IMR-90 (cell line): ENCODE measurements around the gene PCDHGC4. TPM values are rescaled to one million over a fixed set of nuclear protein-coding genes. Genes with fewer than 3 reads are reported as not detected.

Experiments
- ATAC-seq: fragments of 200-7000 bp; cut with Tn5 transposase; 2 replicates; pipeline ENCODE4 v1.9.1; 2020; ENCODE audit warnings: low read depth, mild to moderate bottlenecking, moderate library complexity
- BruUV-seq: library from RNA; stranded (reverse); fragments of 400-500 nt; replicated peaks from 2 replicates; lab custom pipeline; 2021; lab: Mats Ljungman, UMichigan
- CTCF ChIA-PET: fragments of 300-600 bp; formaldehyde crosslinking; extraction: SDS; loops from one replicate; lab custom pipeline; 2021; ENCODE audit warnings: antibody characterized with exemption; lab: Yijun Ruan, JAX
- POLR2A ChIA-PET: fragments of 300-600 bp; sonication (Branson Sonifier 250); formaldehyde crosslinking; loops from one replicate; lab custom pipeline; 2022; ENCODE audit warnings: antibody characterized with exemption; ENCODE audit not compliant: unreplicated experiment; lab: Charles Lee
- DNase-seq: peaks from one replicate; pipeline ENCODE4 v3.0.0; 2013
- H2AFZ ChIP-seq: replicated peaks from 2 replicates; pipeline ENCODE3; 2013; ENCODE audit warnings: low read length, mild to moderate bottlenecking; ENCODE audit not compliant: poor library complexity
- H2AK5ac ChIP-seq: 2 replicates; pipeline ENCODE4 v1.6.1; 2013; ENCODE audit warnings: low read depth, low read length, inconsistent platforms
- H2AK9ac ChIP-seq: replicated peaks from 2 replicates; pipeline ENCODE3; 2013; ENCODE audit warnings: mild to moderate bottlenecking, low read depth, low read length, moderate library complexity; ENCODE audit not compliant: poor library complexity
- H2BK120ac ChIP-seq: 2 replicates; pipeline ENCODE4 v1.6.1; 2013; ENCODE audit warnings: low read depth, low read length, inconsistent platforms
- H2BK15ac ChIP-seq: 3 replicates; pipeline ENCODE4 v1.6.1; 2013; ENCODE audit warnings: low read depth, low read length, inconsistent platforms
- H2BK20ac ChIP-seq: 2 replicates; pipeline ENCODE4 v1.6.1; 2013; ENCODE audit warnings: low read depth, mild to moderate bottlenecking, inconsistent platforms, low read length, moderate library complexity
- H2BK5ac ChIP-seq: 2 replicates; pipeline ENCODE4 v1.6.1; 2013; ENCODE audit warnings: mild to moderate bottlenecking, low read depth, low read length, inconsistent platforms; ENCODE audit not compliant: poor library complexity, severe bottlenecking
- H3K14ac ChIP-seq: replicated peaks from 2 replicates; pipeline ENCODE4 v1.6.1; 2013; ENCODE audit warnings: low read depth, low read length, inconsistent platforms
- H3K18ac ChIP-seq: 2 replicates; pipeline ENCODE4 v1.6.1; 2013; ENCODE audit warnings: low read depth, low read length, control low read depth
- H3K23ac ChIP-seq: 2 replicates; pipeline ENCODE4 v1.6.1; 2013; ENCODE audit warnings: low read depth, low read length, inconsistent platforms
- H3K27ac ChIP-seq: 2 replicates; pipeline ENCODE4 v1.5.1; 2013; ENCODE audit warnings: mild to moderate bottlenecking, control low read depth, low read length; ENCODE audit not compliant: insufficient read depth
- H3K27me3 ChIP-seq: 2 replicates; pipeline ENCODE4 v1.6.1; 2013; ENCODE audit warnings: low read length; ENCODE audit not compliant: control insufficient read depth, insufficient read depth
- H3K36me3 ChIP-seq: 2 replicates; pipeline ENCODE4 v1.6.1; 2013; ENCODE audit warnings: low read length, mixed read lengths; ENCODE audit not compliant: control insufficient read depth, insufficient read depth
- H3K4ac ChIP-seq: 2 replicates; pipeline ENCODE4 v1.6.1; 2013; ENCODE audit warnings: low read depth, low read length, inconsistent platforms
- H3K4me1 ChIP-seq: 2 replicates; pipeline ENCODE4 v1.6.1; 2013; ENCODE audit warnings: low read length, mixed read lengths; ENCODE audit not compliant: control insufficient read depth, insufficient read depth
- H3K4me2 ChIP-seq: 2 replicates; pipeline ENCODE4 v1.6.1; 2013; ENCODE audit warnings: low read depth, mild to moderate bottlenecking, control low read depth, low read length, moderate library complexity
- H3K4me3 ChIP-seq: 2 replicates; pipeline ENCODE4 v1.5.1; 2013; ENCODE audit warnings: low read depth, mild to moderate bottlenecking, control low read depth, low read length, moderate library complexity; ENCODE audit not compliant: insufficient read depth
- H3K56ac ChIP-seq: 2 replicates; pipeline ENCODE4 v1.6.1; 2013; ENCODE audit warnings: low read length, inconsistent platforms; ENCODE audit not compliant: insufficient read depth; ENCODE audit errors: extremely low read depth
- H3K79me1 ChIP-seq, 2 experiments: 2 replicates each; pipeline ENCODE4 v1.6.1; 2013; ENCODE audit warnings: low read length in 2 of 2, inconsistent platforms in 1 of 2, low read depth in 1 of 2
- H3K9ac ChIP-seq: 2 replicates; pipeline ENCODE4 v1.6.1; 2013; ENCODE audit warnings: low read depth, low read length, control low read depth
- H3K9me1 ChIP-seq: 2 replicates; pipeline ENCODE4 v1.6.1; 2013; ENCODE audit warnings: low read length, inconsistent platforms; ENCODE audit not compliant: insufficient read depth
- H3K9me3 ChIP-seq: 2 replicates; pipeline ENCODE4 v1.6.1; 2013; ENCODE audit warnings: low read length; ENCODE audit not compliant: control insufficient read depth, insufficient read depth
- H4K20me1 ChIP-seq: 2 replicates; pipeline ENCODE4 v1.6.1; 2013; ENCODE audit warnings: low read length, inconsistent platforms; ENCODE audit not compliant: insufficient read depth
- H4K5ac ChIP-seq: 2 replicates; pipeline ENCODE4 v1.6.1; 2013; ENCODE audit warnings: mild to moderate bottlenecking, low read depth, low read length, control low read depth
- H4K8ac ChIP-seq, 2 experiments: 2 replicates each; pipeline ENCODE4 v1.6.1; 2013; ENCODE audit warnings: low read depth in 2 of 2, low read length in 2 of 2, control low read depth in 1 of 2, inconsistent platforms in 1 of 2
- H4K91ac ChIP-seq: 2 replicates; pipeline ENCODE4 v1.6.1; 2013; ENCODE audit warnings: low read depth, low read length, inconsistent platforms; ENCODE audit not compliant: insufficient read depth
- MXI1 ChIP-seq: IDR thresholded peaks from 2 replicates; pipeline ENCODE4 v1.6.1; 2012; ENCODE audit warnings: low read depth, mild to moderate bottlenecking, low read length, moderate library complexity, borderline replicate concordance
- WGBS, 2 experiments: methylation state at CpG; one replicate each; pipeline versions ENCODE4 v1.1.5 to v1.1.7; 2013; ENCODE audit warnings: missing lambda C conversion rate in 2 of 2; ENCODE audit not compliant: insufficient read length in 1 of 2; ENCODE audit errors: extremely low coverage in 2 of 2; 5-methylcytosine and 5-hydroxymethylcytosine counted together
- dilution Hi-C: fragments of 300-500 bp; cut with HindIII; formaldehyde crosslinking; loops from one replicate; pipeline ENCODE4 v1.14.3; 2018; ENCODE audit warnings: low sequenced_read_pairs; ENCODE audit not compliant: unreplicated experiment
- in situ Hi-C: fragments of 300-500 bp; cut with MboI; formaldehyde crosslinking; loops from 3 replicates; pipeline ENCODE4 v1.14.3; 2019; ENCODE audit warnings: low sequenced_read_pairs, inconsistent platforms, mixed read lengths
- intact Hi-C: fragments of 100-400 bp; cut with micrococcal nuclease; formaldehyde crosslinking; loops from 2 replicates; pipeline ENCODE4 v1.10.0; 2022
- polyA plus RNA-seq, 3 experiments: library from polyadenylated mRNA; depleted of rRNA; stranded (reverse); fragments of >200 nt; gene quantifications; 2 replicates each; pipeline ENCODE4 v1.2.3, GENCODE V29; 2012; ENCODE audit warnings: low replicate concordance in 1 of 3
- total RNA-seq: library from RNA; depleted of rRNA; stranded (reverse); fragments of >200 nt; gene quantifications from 2 replicates; pipeline ENCODE4 v1.2.3, GENCODE V29; 2012
- TF ChIP-seq, protein P1 (sequence below): fragments of 150-350 bp; IDR thresholded peaks from 2 replicates; pipeline ENCODE4 v1.6.1; 2017; ENCODE audit warnings: mild to moderate bottlenecking, antibody characterized with exemption, low read length, low read depth

Gene PCDHGC4
- total and polyA plus RNA-seq, 2 of the 4 experiments (the other 2 are of a cell fraction) = 0.65 to 1.6 TPM

DNA sequence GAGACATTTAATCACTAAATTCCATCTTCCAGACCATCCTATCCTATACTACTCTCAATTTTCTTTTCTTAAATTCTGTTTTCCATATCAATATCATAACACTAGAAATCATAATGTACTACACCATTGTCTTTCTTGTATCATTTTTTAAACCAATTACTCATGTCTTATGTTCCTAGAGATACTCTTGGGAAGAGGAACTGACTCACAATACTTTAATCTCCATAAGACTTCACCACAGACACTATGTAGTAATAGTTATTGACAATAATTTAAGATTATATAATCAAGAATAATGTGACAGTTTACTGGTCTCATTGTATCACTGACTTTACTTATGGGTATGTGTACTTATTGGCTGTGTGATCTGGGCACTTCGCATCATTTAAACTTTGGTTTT lies 47.9 kb downstream of the PCDHGC4 start:
- CTCF ChIA-PET = no interaction called here
- in situ Hi-C loops = no loop called here

More for the DNA sequence above, 47.9 kb downstream of the PCDHGC4 start:
- H3K4me2 ChIP-seq = no peak overlapping the region
- no peak overlapping the region for H3K9ac ChIP-seq
- no peak overlapping the region for H3K4me3 ChIP-seq
- H3K23ac ChIP-seq = no peak overlapping the region
- no peaks in the 10 kb centered on the region; the same call in none of the 2 replicates for H3K36me3 ChIP-seq
- DNase-seq (no peak), ATAC-seq (no peak)
- no peak overlapping the region for H3K18ac ChIP-seq
- WGBS, 2 experiments = no CpG with 5 or more reads among the region's 1 CpG
- H3K79me1 ChIP-seq = peaks cover 0 to 7% of the 10 kb centered on the region in 2 experiments; a peak in 2 of 4 replicates
- H3K4me1 ChIP-seq = peaks cover 17% of the 10 kb centered on the region
- no TSS peak for BruUV-seq
- no peaks in the 10 kb centered on the region for H3K9me3 ChIP-seq
- intact Hi-C loops (no loop called here), dilution Hi-C loops (no loop called here)
- no peak overlapping the region for H4K8ac ChIP-seq
- H3K27ac ChIP-seq = no peak overlapping the region
- H2AK9ac ChIP-seq = no peak overlapping the region
- H3K27me3 ChIP-seq = no peaks in the 10 kb centered on the region
- H3K56ac ChIP-seq = no peak overlapping the region
- H2AFZ ChIP-seq = no peak overlapping the region
- no peak overlapping the region for H4K91ac ChIP-seq
- POLR2A ChIA-PET = no interaction called here
- peaks cover 6% of the 10 kb centered on the region; the same call in 1 of the 2 replicates for H3K9me1 ChIP-seq
- H2BK5ac ChIP-seq = no peak overlapping the region
- no peaks in the 10 kb centered on the region for H4K20me1 ChIP-seq
- H4K5ac ChIP-seq = no peak overlapping the region
- H2BK15ac ChIP-seq = no peak overlapping the region
- H2AK5ac ChIP-seq = no peak overlapping the region
- no peak overlapping the region for H3K4ac ChIP-seq
- TF ChIP-seq MXI1 = no peak
- TF ChIP-seq, protein P1, sequence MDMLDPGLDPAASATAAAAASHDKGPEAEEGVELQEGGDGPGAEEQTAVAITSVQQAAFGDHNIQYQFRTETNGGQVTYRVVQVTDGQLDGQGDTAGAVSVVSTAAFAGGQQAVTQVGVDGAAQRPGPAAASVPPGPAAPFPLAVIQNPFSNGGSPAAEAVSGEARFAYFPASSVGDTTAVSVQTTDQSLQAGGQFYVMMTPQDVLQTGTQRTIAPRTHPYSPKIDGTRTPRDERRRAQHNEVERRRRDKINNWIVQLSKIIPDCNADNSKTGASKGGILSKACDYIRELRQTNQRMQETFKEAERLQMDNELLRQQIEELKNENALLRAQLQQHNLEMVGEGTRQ = no peak
- H2BK120ac ChIP-seq = no peak overlapping the region
- H2BK20ac ChIP-seq = no peak overlapping the region
- H3K14ac ChIP-seq = no peak overlapping the region
